Muscle of leg (tissue), 11 donors: ENCODE results near the gene GXYLT1. TPM values are rescaled to one million over a fixed set of nuclear protein-coding genes. Genes with fewer than 3 reads are reported as not detected.

Source experiments
- DNase-seq: peaks from one replicate; pipeline ENCODE4 v3.0.0; 2013
- H3K27ac ChIP-seq: one replicate; pipeline ENCODE4 v1.5.1; 2013; ENCODE audit warnings: mild to moderate bottlenecking, low read length, control low read depth
- H3K27me3 ChIP-seq: one replicate; pipeline ENCODE4 v1.6.1; 2013; ENCODE audit warnings: low read length; ENCODE audit not compliant: control insufficient read depth, insufficient read depth
- H3K36me3 ChIP-seq: one replicate; pipeline ENCODE4 v1.6.1; 2013; ENCODE audit warnings: low read length; ENCODE audit not compliant: control insufficient read depth, insufficient read depth
- H3K4me1 ChIP-seq: one replicate; pipeline ENCODE4 v1.6.1; 2013; ENCODE audit warnings: low read length; ENCODE audit not compliant: control insufficient read depth, insufficient read depth
- H3K4me3 ChIP-seq: one replicate; pipeline ENCODE4 v1.5.1; 2013; ENCODE audit warnings: low read length, control low read depth
- H3K9me3 ChIP-seq: replicated peaks from 2 replicates; pipeline ENCODE4 v1.6.1; 2013; ENCODE audit warnings: low read depth, low read length; ENCODE audit not compliant: control insufficient read depth
- WGBS: methylation state at CpG from one replicate; pipeline ENCODE4 v1.1.5; 2013; ENCODE audit warnings: missing lambda C conversion rate; ENCODE audit not compliant: insufficient coverage; 5-methylcytosine and 5-hydroxymethylcytosine counted together
- polyA plus RNA-seq, 8 donors: library from polyadenylated mRNA; unstranded; fragments of 120-200 nt; gene quantifications; one replicate each; pipeline versions ENCODE4 v1.2.1 to v1.2.3, GENCODE V29; 2013; ENCODE audit warnings: inconsistent platforms in 1 of 8, low replicate concordance in 1 of 8; ENCODE audit not compliant: insufficient read length in 8 of 8, insufficient read depth in 1 of 8
- total RNA-seq: library from RNA; stranded (reverse); fragments of 120-200 nt; gene quantifications from one replicate; pipeline ENCODE4 v1.2.4, GENCODE V29; 2013

The GXYLT1 gene
- total and polyA plus RNA-seq, 9 donors = 9.4 to 22.0 (median 14.2) TPM

GRCh38 chr12:42104087-42104486 is 40.6 kb downstream of the GXYLT1 start:
- Histone ChIP-seq H3K4me3 (no peak overlapping the region), H3K27ac (no peak overlapping the region), H3K4me1 (no peaks in the 10 kb centered on the region), H3K27me3 (no peaks in the 10 kb centered on the region), H3K36me3 (no peaks in the 10 kb centered on the region), H3K9me3 (no peaks in the 10 kb centered on the region)
- no peak for DNase-seq

GRCh38 chr12:42103155-42103554 is 41.5 kb downstream of the GXYLT1 start:
- H3K27ac ChIP-seq = no peak overlapping the region
- H3K9me3 ChIP-seq = no peaks in the 10 kb centered on the region
- no peak for DNase-seq
- H3K27me3 ChIP-seq = no peaks in the 10 kb centered on the region
- H3K4me1 ChIP-seq = no peaks in the 10 kb centered on the region
- no peaks in the 10 kb centered on the region for H3K36me3 ChIP-seq
- H3K4me3 ChIP-seq = no peak overlapping the region
- no CpG with 5 or more reads among the region's 4 CpGs for WGBS

- no peaks in the 10 kb centered on the region for H3K27me3 ChIP-seq
- no peak for DNase-seq
- H3K36me3 ChIP-seq = no peaks in the 10 kb centered on the region
- WGBS = no CpG with 5 or more reads among the region's 3 CpGs
- no peak overlapping the region for H3K4me3 ChIP-seq
- H3K4me1 ChIP-seq = no peaks in the 10 kb centered on the region
- H3K27ac ChIP-seq = no peak overlapping the region
- H3K9me3 ChIP-seq = no peaks in the 10 kb centered on the region
Measured at GRCh38 chr12:42102720-42103119, 42.0 kb downstream of the GXYLT1 start.

- DNase-seq = no peak
- Histone ChIP-seq H3K36me3 (no peaks in the 10 kb centered on the region), H3K27ac (no peak overlapping the region), H3K27me3 (no peaks in the 10 kb centered on the region), H3K9me3 (no peaks in the 10 kb centered on the region), H3K4me3 (no peak overlapping the region), H3K4me1 (no peaks in the 10 kb centered on the region)
- 100% methylated on average over 5 of the region's 9 CpGs for WGBS
Measured at GRCh38 chr12:42099433-42099832, 45.2 kb downstream of the GXYLT1 start.

- peaks cover 5% of the 10 kb centered on the region for H3K36me3 ChIP-seq
- DNase-seq = peak; percentile 25
- H3K27me3 ChIP-seq = no peaks in the 10 kb centered on the region
- no peak overlapping the region for H3K4me3 ChIP-seq
- no peak overlapping the region for H3K27ac ChIP-seq
- no CpG with 5 or more reads among the region's 5 CpGs for WGBS
- H3K9me3 ChIP-seq = no peaks in the 10 kb centered on the region
- H3K4me1 ChIP-seq = no peaks in the 10 kb centered on the region
Measured at GRCh38 chr12:42097971-42098370, 46.7 kb downstream of the GXYLT1 start.

GRCh38 chr12:42094277-42094676 is 50.4 kb downstream of the GXYLT1 start:
- H3K4me3 ChIP-seq = no peak overlapping the region
- 100% methylated on average over 1 of the region's 5 CpGs for WGBS
- no peak overlapping the region for H3K27ac ChIP-seq
- peaks cover 5% of the 10 kb centered on the region for H3K36me3 ChIP-seq
- no peaks in the 10 kb centered on the region for H3K27me3 ChIP-seq
- DNase-seq = no peak
- no peaks in the 10 kb centered on the region for H3K9me3 ChIP-seq
- H3K4me1 ChIP-seq = no peaks in the 10 kb centered on the region

- H3K4me3 ChIP-seq = no peak overlapping the region
- DNase-seq = no peak
- H3K27ac ChIP-seq = no peak overlapping the region
- no peaks in the 10 kb centered on the region for H3K4me1 ChIP-seq
- no peaks in the 10 kb centered on the region for H3K27me3 ChIP-seq
- H3K9me3 ChIP-seq = no peaks in the 10 kb centered on the region
- peaks cover 5% of the 10 kb centered on the region for H3K36me3 ChIP-seq
- 41% methylated on average over 2 of the region's 2 CpGs for WGBS
Measured at GRCh38 chr12:42091769-42092168, 52.9 kb downstream of the GXYLT1 start.

GRCh38 chr12:42090899-42091298 is 53.8 kb downstream of the GXYLT1 start:
- H3K36me3 ChIP-seq = peaks cover 5% of the 10 kb centered on the region
- no peak overlapping the region for H3K4me3 ChIP-seq
- no peaks in the 10 kb centered on the region for H3K27me3 ChIP-seq
- H3K27ac ChIP-seq = no peak overlapping the region
- no peaks in the 10 kb centered on the region for H3K4me1 ChIP-seq
- DNase-seq = no peak
- no peaks in the 10 kb centered on the region for H3K9me3 ChIP-seq

GRCh38 chr12:42086031-42086430 is 58.6 kb downstream of the GXYLT1 start:
- Histone ChIP-seq H3K36me3 (no peaks in the 10 kb centered on the region), H3K9me3 (no peaks in the 10 kb centered on the region), H3K4me1 (no peaks in the 10 kb centered on the region), H3K27ac (no peak overlapping the region), H3K4me3 (no peak overlapping the region), H3K27me3 (no peaks in the 10 kb centered on the region)
- WGBS = 0% methylated on average over 1 of the region's 2 CpGs
- peak; percentile 75 for DNase-seq

- H3K9me3 ChIP-seq = no peaks in the 10 kb centered on the region
- DNase-seq = no peak
- WGBS = 54% methylated on average over 2 of the region's 3 CpGs
- no peaks in the 10 kb centered on the region for H3K36me3 ChIP-seq
- no peaks in the 10 kb centered on the region for H3K4me1 ChIP-seq
- no peaks in the 10 kb centered on the region for H3K27me3 ChIP-seq
- H3K4me3 ChIP-seq = no peak overlapping the region
- H3K27ac ChIP-seq = no peak overlapping the region
Measured at GRCh38 chr12:42085594-42085993, 59.1 kb downstream of the GXYLT1 start.

- no peak for DNase-seq
- H3K36me3 ChIP-seq = no peaks in the 10 kb centered on the region
- no peak overlapping the region for H3K4me3 ChIP-seq
- no peaks in the 10 kb centered on the region for H3K4me1 ChIP-seq
- no peaks in the 10 kb centered on the region for H3K27me3 ChIP-seq
- no peaks in the 10 kb centered on the region for H3K9me3 ChIP-seq
- no peak overlapping the region for H3K27ac ChIP-seq
Measured at GRCh38 chr12:42084522-42084921, 60.2 kb downstream of the GXYLT1 start.
